PFSK-1 (cell line): Measurements from ENCODE around the gene MYB.

ENCODE experiments used
- FOXP2 ChIP-seq: optimal IDR thresholded peaks from 2 replicates; pipeline ENCODE3; 2011; ENCODE audit warnings: borderline replicate concordance, control low read depth, inconsistent platforms; ENCODE audit not compliant: insufficient read depth; ENCODE audit errors: extremely low read length, extremely low read depth
- POLR2AphosphoS5 ChIP-seq: IDR thresholded peaks from 2 replicates; pipeline ENCODE4 v1.6.1; 2012; ENCODE audit warnings: low read depth, mild to moderate bottlenecking, control low read depth, low read length, moderate library complexity
- SIN3A ChIP-seq: IDR thresholded peaks from 2 replicates; pipeline ENCODE4 v1.6.1; 2012; ENCODE audit warnings: mild to moderate bottlenecking, low read length, moderate library complexity, borderline replicate concordance; ENCODE audit not compliant: insufficient read depth
- TAF1 ChIP-seq: IDR thresholded peaks from 2 replicates; pipeline ENCODE4 v1.6.1; 2012; ENCODE audit warnings: low read length, control low read depth, borderline replicate concordance; ENCODE audit not compliant: insufficient read depth
- TF ChIP-seq, protein P1 (sequence below), 2 experiments: IDR thresholded peaks; 2 replicates each; pipeline versions ENCODE4 v1.6.1 to v1.8.0; 2011 to 2012; ENCODE audit warnings: low read depth in 2 of 2, low read length in 2 of 2, control low read depth in 1 of 2, inconsistent platforms in 1 of 2, mild to moderate bottlenecking in 1 of 2, moderate library complexity in 1 of 2; ENCODE audit not compliant: insufficient read depth in 1 of 2

MYB gene

DNA sequence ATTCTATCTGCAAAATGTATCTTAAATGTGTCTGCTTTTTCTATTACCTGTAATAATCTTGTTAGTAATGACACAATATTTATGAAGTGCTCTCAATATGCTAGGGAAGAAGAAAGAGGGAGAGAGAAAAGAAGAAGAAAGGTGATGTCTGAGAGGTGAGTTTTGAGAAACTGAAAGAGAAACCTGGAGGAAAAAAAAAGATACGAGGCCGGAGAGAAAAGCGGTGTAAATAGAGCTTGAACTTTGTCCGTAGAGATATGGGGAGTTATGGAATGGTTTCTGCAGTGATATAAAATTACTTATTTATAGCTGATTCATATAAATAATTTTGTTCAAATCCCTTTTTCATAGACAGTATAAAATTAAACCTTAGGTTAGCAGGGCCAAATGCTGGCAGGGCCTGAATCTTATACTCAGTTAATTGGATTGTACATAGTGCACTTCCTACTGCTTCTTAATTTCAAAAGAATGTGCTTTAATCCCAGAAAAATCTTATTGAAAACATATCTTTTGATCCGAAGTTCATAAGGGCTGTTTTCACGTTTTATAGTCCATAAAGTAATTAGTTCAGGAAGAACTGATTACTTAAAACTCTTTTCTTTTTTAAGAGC is 43.0 kb downstream of the MYB start:
- TF ChIP-seq FOXP2 (no peak), SIN3A (no peak), TAF1 (no peak), POLR2AphosphoS5 (no peak)
- TF ChIP-seq, protein P1, sequence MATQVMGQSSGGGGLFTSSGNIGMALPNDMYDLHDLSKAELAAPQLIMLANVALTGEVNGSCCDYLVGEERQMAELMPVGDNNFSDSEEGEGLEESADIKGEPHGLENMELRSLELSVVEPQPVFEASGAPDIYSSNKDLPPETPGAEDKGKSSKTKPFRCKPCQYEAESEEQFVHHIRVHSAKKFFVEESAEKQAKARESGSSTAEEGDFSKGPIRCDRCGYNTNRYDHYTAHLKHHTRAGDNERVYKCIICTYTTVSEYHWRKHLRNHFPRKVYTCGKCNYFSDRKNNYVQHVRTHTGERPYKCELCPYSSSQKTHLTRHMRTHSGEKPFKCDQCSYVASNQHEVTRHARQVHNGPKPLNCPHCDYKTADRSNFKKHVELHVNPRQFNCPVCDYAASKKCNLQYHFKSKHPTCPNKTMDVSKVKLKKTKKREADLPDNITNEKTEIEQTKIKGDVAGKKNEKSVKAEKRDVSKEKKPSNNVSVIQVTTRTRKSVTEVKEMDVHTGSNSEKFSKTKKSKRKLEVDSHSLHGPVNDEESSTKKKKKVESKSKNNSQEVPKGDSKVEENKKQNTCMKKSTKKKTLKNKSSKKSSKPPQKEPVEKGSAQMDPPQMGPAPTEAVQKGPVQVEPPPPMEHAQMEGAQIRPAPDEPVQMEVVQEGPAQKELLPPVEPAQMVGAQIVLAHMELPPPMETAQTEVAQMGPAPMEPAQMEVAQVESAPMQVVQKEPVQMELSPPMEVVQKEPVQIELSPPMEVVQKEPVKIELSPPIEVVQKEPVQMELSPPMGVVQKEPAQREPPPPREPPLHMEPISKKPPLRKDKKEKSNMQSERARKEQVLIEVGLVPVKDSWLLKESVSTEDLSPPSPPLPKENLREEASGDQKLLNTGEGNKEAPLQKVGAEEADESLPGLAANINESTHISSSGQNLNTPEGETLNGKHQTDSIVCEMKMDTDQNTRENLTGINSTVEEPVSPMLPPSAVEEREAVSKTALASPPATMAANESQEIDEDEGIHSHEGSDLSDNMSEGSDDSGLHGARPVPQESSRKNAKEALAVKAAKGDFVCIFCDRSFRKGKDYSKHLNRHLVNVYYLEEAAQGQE (IDR thresholded peaks at IDR 0.05; ENCODE audit: insufficient read depth in 1 of 2, low read depth in 2 of 2, low read length in 2 of 2): no peak

DNA sequence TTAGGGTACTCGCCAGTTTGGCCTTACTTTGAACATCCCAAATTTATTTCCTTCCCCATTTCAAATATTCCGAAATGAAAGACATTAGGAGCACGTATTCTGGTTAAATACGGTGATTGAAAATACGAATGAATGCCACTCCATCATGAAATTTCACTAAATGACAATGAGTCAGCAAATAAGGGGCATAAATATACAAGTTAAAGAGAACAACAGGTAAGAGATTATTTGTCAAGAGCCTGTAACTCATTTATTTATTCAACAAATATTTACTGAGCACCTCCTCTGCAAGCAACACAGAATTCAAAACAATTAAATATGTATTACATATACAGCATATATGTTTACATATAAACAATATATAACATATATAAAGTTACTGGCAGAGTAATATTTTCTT is 44.8 kb downstream of the MYB start:
- no peak for TF ChIP-seq FOXP2
- no peak for TF ChIP-seq TAF1
- no peak for TF ChIP-seq SIN3A
- TF ChIP-seq, protein P1 (IDR thresholded peaks at IDR 0.05; ENCODE audit: insufficient read depth in 1 of 2, low read depth in 2 of 2, low read length in 2 of 2): no peak
- TF ChIP-seq POLR2AphosphoS5: no peak

DNA sequence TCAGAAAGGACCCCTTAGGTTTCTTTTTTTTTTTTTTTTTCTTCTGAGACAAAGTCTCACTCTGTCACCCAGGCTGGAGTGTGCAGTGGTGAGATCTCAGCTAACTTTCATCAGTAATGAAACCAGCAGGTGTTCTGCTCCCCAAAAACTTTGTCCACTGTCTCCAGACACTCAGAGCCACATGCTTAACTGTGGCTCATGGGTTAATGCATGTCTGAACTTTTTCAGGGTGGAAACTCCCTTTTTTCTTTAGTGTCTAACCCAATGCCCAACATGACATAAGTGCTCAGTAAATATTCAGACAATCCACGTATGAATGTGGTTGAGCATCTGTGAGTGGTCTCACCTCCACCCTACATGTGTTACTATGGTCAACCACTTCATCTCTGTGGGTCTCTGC is 45.4 kb downstream of the MYB start:
- TF ChIP-seq SIN3A: no peak
- TF ChIP-seq, protein P1 (IDR thresholded peaks at IDR 0.05; ENCODE audit: insufficient read depth in 1 of 2, low read depth in 2 of 2, low read length in 2 of 2): no peak
- no peak for TF ChIP-seq FOXP2
- no peak for TF ChIP-seq POLR2AphosphoS5
- TF ChIP-seq TAF1: no peak

DNA sequence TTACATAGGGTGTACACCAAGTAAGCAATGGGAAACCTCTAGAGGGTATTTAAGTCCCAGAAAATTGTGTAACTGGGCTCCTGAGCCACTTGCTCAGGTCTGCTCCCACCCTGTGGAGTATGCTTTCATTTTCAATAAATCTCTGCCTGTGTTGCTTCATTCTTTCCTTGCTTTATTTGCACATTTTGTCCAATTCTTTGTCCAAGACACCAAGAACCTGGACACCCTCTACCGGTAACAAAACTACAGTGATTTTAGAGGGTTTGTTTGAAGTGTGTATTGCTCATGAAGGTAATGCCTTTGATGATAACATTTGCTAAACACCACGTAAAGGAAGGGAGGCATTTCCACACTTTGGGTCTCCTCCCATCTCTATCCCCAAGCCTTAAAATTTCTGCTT is 46.2 kb downstream of the MYB start:
- TF ChIP-seq POLR2AphosphoS5: no peak
- no peak for TF ChIP-seq FOXP2
- TF ChIP-seq, protein P1 (IDR thresholded peaks at IDR 0.05; ENCODE audit: insufficient read depth in 1 of 2, low read depth in 2 of 2, low read length in 2 of 2): no peak
- TF ChIP-seq TAF1: no peak
- no peak for TF ChIP-seq SIN3A

DNA sequence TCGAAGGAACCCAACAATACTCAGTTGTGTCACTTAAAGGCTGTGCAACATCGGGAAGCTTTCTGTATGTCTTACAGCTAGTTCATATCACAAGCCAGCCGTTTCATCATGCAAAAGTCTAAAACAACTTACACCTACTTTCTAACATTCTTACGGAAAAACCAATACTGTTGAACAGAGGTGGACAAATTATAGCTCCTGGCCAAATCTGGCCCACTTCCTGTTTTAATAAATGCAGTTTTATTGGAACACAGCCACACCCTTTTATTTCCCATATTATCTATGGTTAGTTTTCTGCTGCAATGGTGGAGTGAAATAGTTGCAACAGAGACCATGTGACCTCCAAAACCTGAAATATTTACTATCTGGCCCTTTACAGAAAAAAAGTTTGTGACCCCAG is 46.6 kb downstream of the MYB start:
- TF ChIP-seq, protein P1 (IDR thresholded peaks at IDR 0.05; ENCODE audit: insufficient read depth in 1 of 2, low read depth in 2 of 2, low read length in 2 of 2): no peak
- TF ChIP-seq POLR2AphosphoS5 (no peak), SIN3A (no peak), TAF1 (no peak), FOXP2 (no peak)
